Measurements from ENCODE around the gene CDH5.

CDH5 gene

GRCh38 chr16:66420396-66420795 is 53.9 kb downstream of the CDH5 start:
- DNase-seq = no peak

GRCh38 chr16:66421891-66422290 is 55.4 kb downstream of the CDH5 start:
- no peak for DNase-seq

GRCh38 chr16:66422366-66422765 is 55.9 kb downstream of the CDH5 start:
- DNase-seq = no peak

- no peak for DNase-seq
Observed at GRCh38 chr16:66423177-66423576, 56.7 kb downstream of the CDH5 start.

- no peak for DNase-seq
Observed at GRCh38 chr16:66425651-66426050, 59.2 kb downstream of the CDH5 start.

GRCh38 chr16:66426112-66427035 is 59.9 kb downstream of the CDH5 start:
- no peak for DNase-seq

- no peak for DNase-seq
Observed at GRCh38 chr16:66427036-66427860, 60.8 kb downstream of the CDH5 start, which contains the start of gene BEAN1. BEAN1 (plus strand) TSS chr16:66427295; CDS start chr16:66437677, 10,382 bp downstream.

GRCh38 chr16:66427871-66428681 is 61.6 kb downstream of the CDH5 start:
- no peak for DNase-seq

GRCh38 chr16:66428682-66429251 is 62.3 kb downstream of the CDH5 start:
- no peak for DNase-seq

GRCh38 chr16:66429290-66429962 is 62.9 kb downstream of the CDH5 start:
- no peak for DNase-seq

GRCh38 chr16:66430214-66430613 is 63.7 kb downstream of the CDH5 start:
- DNase-seq = no peak

GRCh38 chr16:66431760-66432159 is 65.3 kb downstream of the CDH5 start:
- DNase-seq = no peak

GRCh38 chr16:66432429-66432828 is 65.9 kb downstream of the CDH5 start:
- no peak for DNase-seq

GRCh38 chr16:66434619-66435430 is 68.3 kb downstream of the CDH5 start:
- no peak for DNase-seq

GRCh38 chr16:66435896-66436295 is 69.4 kb downstream of the CDH5 start:
- DNase-seq = no peak

- DNase-seq = no peak
Observed at GRCh38 chr16:66437391-66437945, 71.0 kb downstream of the CDH5 start.

GRCh38 chr16:66438536-66438935 is 72.0 kb downstream of the CDH5 start:
- DNase-seq = no peak

- DNase-seq = no peak
Observed at GRCh38 chr16:66439051-66439730, 72.7 kb downstream of the CDH5 start.

- no peak for DNase-seq
Observed at GRCh38 chr16:66440271-66440802, 73.8 kb downstream of the CDH5 start.

- no peak for DNase-seq
Observed at GRCh38 chr16:66440970-66441369, 74.5 kb downstream of the CDH5 start.

All from CD4-positive, alpha-beta T cell treated with Interleukin-6 for 4 hours (primary cell).